Endothelial cell of umbilical vein (primary cell): Measurements from ENCODE around the gene PCNX4. TPM values are rescaled to one million over a fixed set of nuclear protein-coding genes. Genes with fewer than 3 reads are reported as not detected.
A peak's percentile ranks its signal among the peaks of the same experiment; 100 is the strongest.

ENCODE experiments used
- BruUV-seq: library from RNA; stranded (reverse); fragments of 400-500 nt; replicated peaks from 2 replicates; lab custom pipeline; 2021; lab: Mats Ljungman, UMichigan
- CTCF ChIA-PET: fragments of 300-600, 350-600 bp; sonication (Branson Sonifier 250); formaldehyde crosslinking; loops from one replicate; lab custom pipeline; 2021; ENCODE audit warnings: antibody characterized with exemption, inconsistent platforms; lab: Charles Lee
- POLR2A ChIA-PET: fragments of 300-600, 350-600 bp; sonication (Branson Sonifier 250); formaldehyde crosslinking; loops from one replicate; lab custom pipeline; 2021; ENCODE audit warnings: antibody characterized with exemption, inconsistent platforms; lab: Charles Lee
- DNase-seq: peaks from one replicate; pipeline ENCODE4 v3.0.0-alpha.2; 2011; ENCODE audit warnings: low read depth, low spot score
- FAIRE-seq: peaks from 2 replicates; lab custom pipeline; 2011; peaks lifted over from hg19 to GRCh38; lab: Jason Lieb, UNC
- H2AFZ ChIP-seq: 2 replicates; pipeline ENCODE4 v1.6.0; 2012; ENCODE audit warnings: low read depth, low read length, control low read depth, inconsistent platforms
- H3K27ac ChIP-seq: 2 replicates; pipeline ENCODE4 v1.5.1; 2011; ENCODE audit warnings: low read depth, mild to moderate bottlenecking, control low read depth, low read length, moderate library complexity; ENCODE audit not compliant: insufficient read depth
- H3K27me3 ChIP-seq, 2 experiments: 2 replicates each; pipeline versions ENCODE4 v1.6.0 to v1.6.1; 2011; ENCODE audit warnings: low read length in 2 of 2, mixed read lengths in 1 of 2; ENCODE audit not compliant: control insufficient read depth in 2 of 2, insufficient read depth in 2 of 2
- H3K36me3 ChIP-seq, 2 experiments: 2 replicates in 1 of 2; 3 replicates in 1 of 2; pipeline ENCODE4 v1.5.1; 2011; ENCODE audit warnings: low read length in 2 of 2, mild to moderate bottlenecking in 1 of 2, moderate library complexity in 1 of 2; ENCODE audit not compliant: control insufficient read depth in 2 of 2, insufficient read depth in 2 of 2; ENCODE audit errors: extremely low read depth in 1 of 2
- H3K4me1 ChIP-seq: 3 replicates; pipeline ENCODE4 v1.5.1; 2011; ENCODE audit warnings: mild to moderate bottlenecking, low read length; ENCODE audit not compliant: control insufficient read depth, insufficient read depth; ENCODE audit errors: extremely low read depth
- H3K4me2 ChIP-seq: 2 replicates; pipeline ENCODE4 v1.6.1; 2011; ENCODE audit warnings: low read length, control low read depth, mixed read lengths; ENCODE audit not compliant: insufficient read depth
- H3K4me3 ChIP-seq, 3 experiments: fragments of 200-600 bp in 1 of 3; sonication (generic), shearing (Covaris generic) in 1 of 3; replicated peaks in 1 of 3; 2 replicates each; pipeline ENCODE4 v1.5.1; 2011 to 2016; ENCODE audit warnings: control low read depth in 3 of 3, low read length in 3 of 3, mild to moderate bottlenecking in 2 of 3, inconsistent platforms in 1 of 3, low read depth in 1 of 3, moderate library complexity in 1 of 3; ENCODE audit not compliant: insufficient read depth in 1 of 3
- H3K79me2 ChIP-seq: 2 replicates; pipeline ENCODE4 v1.6.0; 2012; ENCODE audit warnings: low read length, inconsistent platforms; ENCODE audit not compliant: control insufficient read depth, insufficient read depth
- H3K9ac ChIP-seq: replicated peaks from 2 replicates; pipeline ENCODE3; 2011; ENCODE audit warnings: low read length, control low read depth; ENCODE audit not compliant: insufficient read depth; ENCODE audit errors: extremely low read depth
- H3K9me1 ChIP-seq: replicated peaks from 3 replicates; pipeline ENCODE4 v1.6.0; 2011; ENCODE audit warnings: mild to moderate bottlenecking, low read length; ENCODE audit not compliant: control insufficient read depth, insufficient read depth; ENCODE audit errors: extremely low read depth
- H3K9me3 ChIP-seq: replicated peaks from 2 replicates; pipeline ENCODE4 v1.5.1; 2012; ENCODE audit warnings: low read length, inconsistent platforms; ENCODE audit not compliant: control insufficient read depth, insufficient read depth
- H4K20me1 ChIP-seq: replicated peaks from 2 replicates; pipeline ENCODE3; 2011; ENCODE audit warnings: mild to moderate bottlenecking, low read length; ENCODE audit not compliant: control insufficient read depth, insufficient read depth; ENCODE audit errors: extremely low read depth
- EZH2 ChIP-seq: IDR thresholded peaks from 2 replicates; pipeline ENCODE4 v1.6.1; 2012; ENCODE audit warnings: borderline replicate concordance, low read depth, mild to moderate bottlenecking, moderate library complexity, low read length, inconsistent platforms; ENCODE audit not compliant: severe bottlenecking
- FOS ChIP-seq: IDR thresholded peaks from 2 replicates; pipeline ENCODE4 v1.6.1; 2011; ENCODE audit warnings: mild to moderate bottlenecking, low read length, moderate library complexity, borderline replicate concordance; ENCODE audit not compliant: insufficient read depth
- GATA2 ChIP-seq: IDR thresholded peaks from 2 replicates; pipeline ENCODE4 v1.7.0; 2011; ENCODE audit warnings: low read depth, mild to moderate bottlenecking, moderate library complexity, mixed read lengths, low read length; ENCODE audit not compliant: insufficient read length, insufficient read depth
- JUN ChIP-seq: IDR thresholded peaks from 2 replicates; pipeline ENCODE4 v1.6.1; 2011; ENCODE audit warnings: borderline replicate concordance, low read depth; ENCODE audit not compliant: insufficient read length, insufficient read depth
- MYC ChIP-seq: IDR thresholded peaks from one replicate; pipeline ENCODE4 v1.6.1; 2011; ENCODE audit warnings: mild to moderate bottlenecking, low read depth, low read length
- POLR2A ChIP-seq: IDR thresholded peaks from 2 replicates; pipeline ENCODE4 v1.6.1; 2012; ENCODE audit warnings: low read depth, mild to moderate bottlenecking, control low read depth, low read length
- POLR2AphosphoS5 ChIP-seq: IDR thresholded peaks from 2 replicates; pipeline ENCODE4 v1.6.1; 2012; ENCODE audit warnings: low read depth, mild to moderate bottlenecking, control low read depth, low read length, moderate library complexity; ENCODE audit not compliant: insufficient read depth
- dilution Hi-C: fragments of 300-500 bp; cut with MboI; formaldehyde crosslinking; loops from one replicate; pipeline ENCODE4 v1.15.0; 2019; ENCODE audit warnings: low sequenced_read_pairs; ENCODE audit not compliant: extremely low pct_ligation_motif_present
- intact Hi-C: fragments of 100-400 bp; cut with micrococcal nuclease; formaldehyde crosslinking; loops from one replicate; pipeline ENCODE4 v1.10.0; 2022
- polyA plus RNA-seq, 4 experiments: library from polyadenylated mRNA; depleted of rRNA in 3 of 4; stranded (reverse) in 3 of 4; unstranded in 1 of 4; fragments of >200 nt; gene quantifications; 2 replicates each; pipeline versions ENCODE4 v1.2.1 to v1.2.3, GENCODE V29; 2011 to 2012; ENCODE audit warnings: missing spikeins in 1 of 4
- total RNA-seq: library from RNA; stranded (reverse); gene quantifications from 2 replicates; pipeline ENCODE4 v1.2.3, GENCODE V29; 2021
- TF ChIP-seq, protein P1 (sequence below): IDR thresholded peaks from 2 replicates; pipeline ENCODE4 v1.6.1; 2011; ENCODE audit not compliant: insufficient read depth, insufficient read length
- TF ChIP-seq, protein P2 (sequence below), 2 donors: IDR thresholded peaks; 1 replicate in 1 of 2; 2 replicates in 1 of 2; pipeline ENCODE4 v1.5.1; 2011; ENCODE audit warnings: low read length in 2 of 2, mild to moderate bottlenecking in 2 of 2, moderate library complexity in 2 of 2, control low read depth in 1 of 2, inconsistent platforms in 1 of 2, low read depth in 1 of 2; ENCODE audit not compliant: insufficient read depth in 1 of 2; ENCODE audit errors: extremely low read depth in 1 of 2

The PCNX4 gene
- total and polyA plus RNA-seq, 2 donors (not counting 3 experiments of a cell fraction or from before 2014, with no cell fraction given) = 35.5 to 51.6 TPM

GRCh38 chr14:60165547-60165876 is 73.8 kb downstream of the PCNX4 start:
- no peak for FAIRE-seq
- H3K27me3 ChIP-seq = no peaks in the 10 kb centered on the region
- peak overlapping the region; percentile 82 for H3K4me2 ChIP-seq
- TF ChIP-seq POLR2A (no peak), POLR2AphosphoS5 (no peak), JUN (no peak)
- no peak for DNase-seq
- no peaks in the 10 kb centered on the region for H3K9me1 ChIP-seq
- H3K9me3 ChIP-seq = no peaks in the 10 kb centered on the region
- peak overlapping the region; percentile 84 for H2AFZ ChIP-seq
- dilution Hi-C loops = no loop called here
- ChIA-PET POLR2A (no interaction called here), CTCF (interaction anchor here (0.8 to 3.7 kb wide), 11 partner anchors 9 to 201 kb away, joined by 3 to 29 read pairs (median 6); partner anchors contain the start of gene PCNX4)
- no TSS peak for BruUV-seq
- H3K79me2 ChIP-seq = peaks cover 3% of the 10 kb centered on the region
- peaks cover 10% of the 10 kb centered on the region for H3K4me1 ChIP-seq
- intact Hi-C loops = loop anchor here (1.0 to 10.0 kb wide), 6 partner anchors 19 to 661 kb away; partner anchors contain the start of gene PCNX4
- H3K9ac ChIP-seq = peak overlapping the region; percentile 81
- no peak overlapping the region for H3K27ac ChIP-seq
- H3K36me3 ChIP-seq = no peaks in the 10 kb centered on the region
- H3K4me3 ChIP-seq = peak overlapping the region in 2 of 3 experiments; percentile 52 to 84
- no peaks in the 10 kb centered on the region for H4K20me1 ChIP-seq

- no peak overlapping the region for H3K4me2 ChIP-seq
- POLR2A ChIA-PET = no interaction called here
These were observed 74.4 kb downstream of the PCNX4 start for GRCh38 chr14:60166142-60166541.

More at GRCh38 chr14:60166142-60166541, 74.4 kb downstream of the PCNX4 start:
- no peaks in the 10 kb centered on the region for H3K36me3 ChIP-seq
- no peaks in the 10 kb centered on the region for H3K9me3 ChIP-seq
- no peak overlapping the region for H3K4me3 ChIP-seq
- no peaks in the 10 kb centered on the region for H3K27me3 ChIP-seq
- CTCF ChIA-PET = interaction anchor here (0.8 to 3.7 kb wide), 8 partner anchors 14 to 201 kb away, joined by 3 to 29 read pairs (median 7); partner anchors contain the start of gene PCNX4
- FAIRE-seq = peak; percentile 4
- TF ChIP-seq POLR2AphosphoS5 = no peak
- TF ChIP-seq JUN = no peak
- TF ChIP-seq, protein P1, sequence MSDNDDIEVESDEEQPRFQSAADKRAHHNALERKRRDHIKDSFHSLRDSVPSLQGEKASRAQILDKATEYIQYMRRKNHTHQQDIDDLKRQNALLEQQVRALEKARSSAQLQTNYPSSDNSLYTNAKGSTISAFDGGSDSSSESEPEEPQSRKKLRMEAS = no peak
- TF ChIP-seq FOS = no peak
- TF ChIP-seq EZH2 = no peak
- no peak for TF ChIP-seq GATA2
- no peak for TF ChIP-seq MYC
- TF ChIP-seq, protein P2, sequence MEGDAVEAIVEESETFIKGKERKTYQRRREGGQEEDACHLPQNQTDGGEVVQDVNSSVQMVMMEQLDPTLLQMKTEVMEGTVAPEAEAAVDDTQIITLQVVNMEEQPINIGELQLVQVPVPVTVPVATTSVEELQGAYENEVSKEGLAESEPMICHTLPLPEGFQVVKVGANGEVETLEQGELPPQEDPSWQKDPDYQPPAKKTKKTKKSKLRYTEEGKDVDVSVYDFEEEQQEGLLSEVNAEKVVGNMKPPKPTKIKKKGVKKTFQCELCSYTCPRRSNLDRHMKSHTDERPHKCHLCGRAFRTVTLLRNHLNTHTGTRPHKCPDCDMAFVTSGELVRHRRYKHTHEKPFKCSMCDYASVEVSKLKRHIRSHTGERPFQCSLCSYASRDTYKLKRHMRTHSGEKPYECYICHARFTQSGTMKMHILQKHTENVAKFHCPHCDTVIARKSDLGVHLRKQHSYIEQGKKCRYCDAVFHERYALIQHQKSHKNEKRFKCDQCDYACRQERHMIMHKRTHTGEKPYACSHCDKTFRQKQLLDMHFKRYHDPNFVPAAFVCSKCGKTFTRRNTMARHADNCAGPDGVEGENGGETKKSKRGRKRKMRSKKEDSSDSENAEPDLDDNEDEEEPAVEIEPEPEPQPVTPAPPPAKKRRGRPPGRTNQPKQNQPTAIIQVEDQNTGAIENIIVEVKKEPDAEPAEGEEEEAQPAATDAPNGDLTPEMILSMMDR (IDR thresholded peaks at IDR 0.05; ENCODE audit: extremely low read depth in 1 of 2, insufficient read depth in 1 of 2, low read depth in 1 of 2, low read length in 2 of 2) = no peak
- TF ChIP-seq POLR2A = no peak
- BruUV-seq = no TSS peak
- DNase-seq = no peak
- no peak overlapping the region for H3K9ac ChIP-seq
- H3K79me2 ChIP-seq = peaks cover 3% of the 10 kb centered on the region
- peak overlapping the region; percentile 84 for H2AFZ ChIP-seq
- intact Hi-C loops (loop anchor here (5.0 to 10.0 kb wide), 2 partner anchors 104 to 661 kb away; no protein-coding TSS in a partner anchor), dilution Hi-C loops (no loop called here)
- H4K20me1 ChIP-seq = no peaks in the 10 kb centered on the region
- no peak overlapping the region for H3K27ac ChIP-seq
- peaks cover 10% of the 10 kb centered on the region for H3K4me1 ChIP-seq
- H3K9me1 ChIP-seq = no peaks in the 10 kb centered on the region
